HG03442 (cell line): ENCODE data around the gene PTPRCAP.
"Not testable (repeated sequence)": the region's sequence is repeated elsewhere in the genome, so short reads cannot be mapped to it uniquely, and the experiment has no call there.

Experiments
- ATAC-seq: cut with Tn5 transposase; IDR thresholded peaks from one replicate; pipeline ENCODE4 v1.9.1; 2021; ENCODE audit warnings: mild to moderate bottlenecking, moderate library complexity; ENCODE audit not compliant: unreplicated experiment

Gene PTPRCAP

GRCh38 chr11:67428052-67429001 lies 9.2 kb downstream of the PTPRCAP start, which contains the start of gene RPS6KB2:
Gene RPS6KB2, plus strand, starts transcription at chr11:67428494. Its CDS starts 52 bp downstream, at chr11:67428546.
- peak; percentile 84 for ATAC-seq

GRCh38 chr11:67427364-67427859 lies 10.1 kb downstream of the PTPRCAP start:
- ATAC-seq, result not testable (repeated sequence)

GRCh38 chr11:67423891-67424613 lies 13.4 kb downstream of the PTPRCAP start:
- ATAC-seq, result no peak

- ATAC-seq, result no peak
Measured at GRCh38 chr11:67423466-67423865, 14.0 kb downstream of the PTPRCAP start.

- ATAC-seq, result no peak
Measured at GRCh38 chr11:67422891-67423290, 14.6 kb downstream of the PTPRCAP start.

GRCh38 chr11:67421430-67422031 lies 16.0 kb downstream of the PTPRCAP start:
- no peak for ATAC-seq

- ATAC-seq, result peak; percentile 76
Measured at GRCh38 chr11:67420646-67421429, 16.6 kb downstream of the PTPRCAP start.

- ATAC-seq, result no peak
Measured at GRCh38 chr11:67420147-67420645, 17.3 kb downstream of the PTPRCAP start.

- ATAC-seq, result no peak
Measured at GRCh38 chr11:67419325-67420049, 18.0 kb downstream of the PTPRCAP start.

GRCh38 chr11:67418476-67419281 lies 18.8 kb downstream of the PTPRCAP start:
- ATAC-seq, result no peak

GRCh38 chr11:67417425-67417824 lies 20.1 kb downstream of the PTPRCAP start:
- no peak for ATAC-seq

- no peak for ATAC-seq
Measured at GRCh38 chr11:67416416-67417335, 20.8 kb downstream of the PTPRCAP start.

GRCh38 chr11:67415501-67416304 lies 21.8 kb downstream of the PTPRCAP start, which contains the start of gene CARNS1:
Gene CARNS1, plus strand, starts transcription at chr11:67415678. Its CDS starts 522 bp downstream, at chr11:67416200.
- ATAC-seq, result no peak

GRCh38 chr11:67413266-67413849 lies 24.1 kb downstream of the PTPRCAP start:
- ATAC-seq, result no peak

- ATAC-seq, result no peak
Measured at GRCh38 chr11:67412495-67413179, 24.8 kb downstream of the PTPRCAP start.

GRCh38 chr11:67411785-67412152 lies 25.7 kb downstream of the PTPRCAP start:
- ATAC-seq, result no peak
